GM21515 (cell line): ENCODE results near the gene KCNK6.
"Not testable (repeated sequence)": the region's sequence is repeated elsewhere in the genome, so short reads cannot be mapped to it uniquely, and the experiment has no call there.

Experiments used
- ATAC-seq: cut with Tn5 transposase; IDR thresholded peaks from one replicate; pipeline ENCODE4 v1.9.1; 2021; ENCODE audit not compliant: unreplicated experiment

Gene KCNK6

GRCh38 chr19:38360839-38361631, 41.4 kb downstream of the KCNK6 start:
- no peak for ATAC-seq

- ATAC-seq: no peak
Observed at GRCh38 chr19:38361633-38362075, 42.0 kb downstream of the KCNK6 start.

- no peak for ATAC-seq
Observed at GRCh38 chr19:38362076-38362945, 42.7 kb downstream of the KCNK6 start.

GRCh38 chr19:38362946-38363688, 43.5 kb downstream of the KCNK6 start:
- not testable (repeated sequence) for ATAC-seq

- ATAC-seq: no peak
Observed at GRCh38 chr19:38367041-38367440, 47.4 kb downstream of the KCNK6 start.

- no peak for ATAC-seq
Observed at GRCh38 chr19:38369584-38369983, 49.9 kb downstream of the KCNK6 start.

- no peak for ATAC-seq
Observed at GRCh38 chr19:38370299-38370698, 50.7 kb downstream of the KCNK6 start.

- no peak for ATAC-seq
Observed at GRCh38 chr19:38371081-38371480, 51.4 kb downstream of the KCNK6 start.

GRCh38 chr19:38373907-38374331, 54.3 kb downstream of the KCNK6 start:
- no peak for ATAC-seq

- ATAC-seq: peak; percentile 88
Observed at GRCh38 chr19:38374332-38375097, 54.9 kb downstream of the KCNK6 start, which contains the start of gene PSMD8. TSS of gene PSMD8 (plus strand) at chr19:38374571. CDS start at chr19:38374602, 31 bp downstream.

GRCh38 chr19:38375098-38375493, 55.5 kb downstream of the KCNK6 start:
- no peak for ATAC-seq

- no peak for ATAC-seq
Observed at GRCh38 chr19:38375748-38376147, 56.1 kb downstream of the KCNK6 start.

- ATAC-seq: no peak
Observed at GRCh38 chr19:38376576-38376975, 56.9 kb downstream of the KCNK6 start.

- ATAC-seq: no peak
Observed at GRCh38 chr19:38377052-38377451, 57.4 kb downstream of the KCNK6 start.

GRCh38 chr19:38378866-38379265, 59.2 kb downstream of the KCNK6 start:
- ATAC-seq: no peak

GRCh38 chr19:38381138-38381537, 61.5 kb downstream of the KCNK6 start:
- no peak for ATAC-seq
